ENCODE data around the gene RBM6.
"Not testable (repeated sequence)": the region's sequence is repeated elsewhere in the genome, so short reads cannot be mapped to it uniquely, and the experiment has no call there.

Gene RBM6

GRCh38 chr3:50057756-50058155 lies 117.8 kb downstream of the RBM6 start:
- Histone ChIP-seq H3K9me3 (ENCODE audit: insufficient read depth, low read length) (no peaks in the 10 kb centered on the region), H3K27me3 (ENCODE audit: insufficient read depth, insufficient read length) (no peaks in the 10 kb centered on the region), H3K4me1 (ENCODE audit: insufficient read depth, insufficient read length) (no peaks in the 10 kb centered on the region), H3K9ac (ENCODE audit: insufficient read length, low read depth) (no peak overlapping the region), H3K36me3 (ENCODE audit: insufficient read depth, insufficient read length, low read length) (peaks cover 69% of the 10 kb centered on the region), H3K4me3 (ENCODE audit: insufficient read length, low read depth) (no peak overlapping the region)
- TF ChIP-seq ZNF274 (IDR thresholded peaks at IDR 0.05; ENCODE audit: low read depth, low read length) (no peak), SUZ12 (IDR thresholded peaks at IDR 0.05; ENCODE audit: extremely low read depth, insufficient read depth, insufficient read length) (no peak), YY1 (IDR thresholded peaks at IDR 0.05; ENCODE audit: insufficient read depth, insufficient read length) (no peak)
- DNase-seq (ENCODE audit: low read depth, low spot score), result no peak

- Histone ChIP-seq H3K36me3 (ENCODE audit: insufficient read depth, insufficient read length, low read length) (peaks cover 92% of the 10 kb centered on the region), H3K4me3 (ENCODE audit: insufficient read length, low read depth) (no peak overlapping the region), H3K27me3 (ENCODE audit: insufficient read depth, insufficient read length) (no peaks in the 10 kb centered on the region), H3K9me3 (ENCODE audit: insufficient read depth, low read length) (no peaks in the 10 kb centered on the region), H3K9ac (ENCODE audit: insufficient read length, low read depth) (no peak overlapping the region), H3K4me1 (ENCODE audit: insufficient read depth, insufficient read length) (no peaks in the 10 kb centered on the region)
- no peak for DNase-seq (ENCODE audit: low read depth, low spot score)
- TF ChIP-seq SUZ12 (IDR thresholded peaks at IDR 0.05; ENCODE audit: extremely low read depth, insufficient read depth, insufficient read length) (no peak), ZNF274 (IDR thresholded peaks at IDR 0.05; ENCODE audit: low read depth, low read length) (no peak), YY1 (IDR thresholded peaks at IDR 0.05; ENCODE audit: insufficient read depth, insufficient read length) (no peak)
These were observed 128.2 kb downstream of the RBM6 start for GRCh38 chr3:50068134-50068533.

GRCh38 chr3:50078091-50078490 lies 138.1 kb downstream of the RBM6 start:
- DNase-seq (ENCODE audit: low read depth, low spot score), result no peak
- Histone ChIP-seq H3K9me3 (ENCODE audit: insufficient read depth, low read length) (no peaks in the 10 kb centered on the region), H3K36me3 (ENCODE audit: insufficient read depth, insufficient read length, low read length) (peaks cover 38% of the 10 kb centered on the region), H3K4me3 (ENCODE audit: insufficient read length, low read depth) (no peak overlapping the region), H3K27me3 (ENCODE audit: insufficient read depth, insufficient read length) (no peaks in the 10 kb centered on the region), H3K9ac (ENCODE audit: insufficient read length, low read depth) (no peak overlapping the region), H3K4me1 (ENCODE audit: insufficient read depth, insufficient read length) (no peaks in the 10 kb centered on the region)
- TF ChIP-seq ZNF274 (IDR thresholded peaks at IDR 0.05; ENCODE audit: low read depth, low read length), result no peak
- no peak for TF ChIP-seq YY1 (IDR thresholded peaks at IDR 0.05; ENCODE audit: insufficient read depth, insufficient read length)
- no peak for TF ChIP-seq SUZ12 (IDR thresholded peaks at IDR 0.05; ENCODE audit: extremely low read depth, insufficient read depth, insufficient read length)

GRCh38 chr3:50078622-50079021 lies 138.7 kb downstream of the RBM6 start:
- Histone ChIP-seq H3K27me3 (ENCODE audit: insufficient read depth, insufficient read length) (no peaks in the 10 kb centered on the region), H3K9me3 (ENCODE audit: insufficient read depth, low read length) (no peaks in the 10 kb centered on the region), H3K4me3 (ENCODE audit: insufficient read length, low read depth) (no peak overlapping the region), H3K4me1 (ENCODE audit: insufficient read depth, insufficient read length) (no peaks in the 10 kb centered on the region), H3K36me3 (ENCODE audit: insufficient read depth, insufficient read length, low read length) (peaks cover 32% of the 10 kb centered on the region), H3K9ac (ENCODE audit: insufficient read length, low read depth) (no peak overlapping the region)
- no peak for TF ChIP-seq YY1 (IDR thresholded peaks at IDR 0.05; ENCODE audit: insufficient read depth, insufficient read length)
- no peak for TF ChIP-seq SUZ12 (IDR thresholded peaks at IDR 0.05; ENCODE audit: extremely low read depth, insufficient read depth, insufficient read length)
- TF ChIP-seq ZNF274 (IDR thresholded peaks at IDR 0.05; ENCODE audit: low read depth, low read length), result no peak
- no peak for DNase-seq (ENCODE audit: low read depth, low spot score)

- not testable (repeated sequence) for H3K4me1 ChIP-seq (ENCODE audit: insufficient read depth, insufficient read length); DNase-seq (ENCODE audit: low read depth, low spot score); H3K9ac ChIP-seq (ENCODE audit: insufficient read length, low read depth); H3K4me3 ChIP-seq (ENCODE audit: insufficient read length, low read depth); H3K9me3 ChIP-seq (ENCODE audit: insufficient read depth, low read length); H3K36me3 ChIP-seq (ENCODE audit: insufficient read depth, insufficient read length, low read length); H3K27me3 ChIP-seq (ENCODE audit: insufficient read depth, insufficient read length)
These were observed 145.0 kb downstream of the RBM6 start for GRCh38 chr3:50084951-50085350.

- peaks cover 9% of the 10 kb centered on the region; the same call in 1 of the 2 replicates for H3K9me3 ChIP-seq (ENCODE audit: insufficient read depth, low read length)
- peak; percentile 92 for DNase-seq (ENCODE audit: low read depth, low spot score)
- H3K4me1 ChIP-seq (ENCODE audit: insufficient read depth, insufficient read length), result peaks cover 6% of the 10 kb centered on the region
- TF ChIP-seq YY1 (IDR thresholded peaks at IDR 0.05; ENCODE audit: insufficient read depth, insufficient read length) (peak; percentile 83), ZNF274 (IDR thresholded peaks at IDR 0.05; ENCODE audit: low read depth, low read length) (no peak), SUZ12 (IDR thresholded peaks at IDR 0.05; ENCODE audit: extremely low read depth, insufficient read depth, insufficient read length) (no peak)
- peaks cover 41% of the 10 kb centered on the region for H3K36me3 ChIP-seq (ENCODE audit: insufficient read depth, insufficient read length, low read length)
- H3K27me3 ChIP-seq (ENCODE audit: insufficient read depth, insufficient read length), result no peaks in the 10 kb centered on the region
- peak within 1 kb of the TSS; percentile 98 for H3K4me3 ChIP-seq (ENCODE audit: insufficient read length, low read depth)
- peak within 1 kb of the TSS; percentile 100 for H3K9ac ChIP-seq (ENCODE audit: insufficient read length, low read depth)
These were observed 149.0 kb downstream of the RBM6 start, which contains the start of gene RBM5 for GRCh38 chr3:50088725-50089608. Gene RBM5 (plus strand): TSS chr3:50088919. CDS start chr3:50090435, 1,516 bp downstream.

- Histone ChIP-seq H3K4me3 (ENCODE audit: insufficient read length, low read depth) (peak overlapping the region; percentile 98), H3K9me3 (ENCODE audit: insufficient read depth, low read length) (peaks cover 9% of the 10 kb centered on the region; the same call in 1 of the 2 replicates), H3K9ac (ENCODE audit: insufficient read length, low read depth) (peak overlapping the region; percentile 100), H3K4me1 (ENCODE audit: insufficient read depth, insufficient read length) (peaks cover 6% of the 10 kb centered on the region), H3K36me3 (ENCODE audit: insufficient read depth, insufficient read length, low read length) (peaks cover 47% of the 10 kb centered on the region), H3K27me3 (ENCODE audit: insufficient read depth, insufficient read length) (no peaks in the 10 kb centered on the region)
- TF ChIP-seq ZNF274 (IDR thresholded peaks at IDR 0.05; ENCODE audit: low read depth, low read length) (no peak), SUZ12 (IDR thresholded peaks at IDR 0.05; ENCODE audit: extremely low read depth, insufficient read depth, insufficient read length) (no peak), YY1 (IDR thresholded peaks at IDR 0.05; ENCODE audit: insufficient read depth, insufficient read length) (no peak)
- DNase-seq (ENCODE audit: low read depth, low spot score), result no peak
These were observed 149.6 kb downstream of the RBM6 start for GRCh38 chr3:50089609-50089945.

Data from NT2/D1 (cell line).